A549 (cell line): ENCODE data around the gene FAM53B.

Experiments used
- CTCF ChIP-seq: fragments of >200 bp; sonication (Bioruptor Twin); formaldehyde crosslinking; IDR thresholded peaks from 3 replicates; pipeline ENCODE4 v1.5.1; 2016
- E2F6 ChIP-seq: IDR thresholded peaks from 2 replicates; pipeline ENCODE4 v1.6.1; 2012; ENCODE audit warnings: low read depth, borderline replicate concordance
- EP300 ChIP-seq, 2 experiments: fragments of >200 bp; sonication (Bioruptor Twin); formaldehyde crosslinking; IDR thresholded peaks; 2 replicates in 1 of 2; 3 replicates in 1 of 2; pipeline ENCODE4 v1.6.1; 2016 to 2017
- FOSL2 ChIP-seq, 2 experiments: fragments of 450-650 bp in 1 of 2; fragments of >200 bp in 1 of 2; sonication (Bioruptor Twin) in 1 of 2; formaldehyde crosslinking; IDR thresholded peaks; 2 replicates each; pipeline versions ENCODE4 v1.5.0 to v1.6.1; 2016 to 2020; ENCODE audit warnings: mild to moderate bottlenecking in 1 of 2, moderate library complexity in 1 of 2
- MAFK ChIP-seq: fragments of 450-650 bp; IDR thresholded peaks from 2 replicates; pipeline ENCODE4 v1.6.1; 2014; ENCODE audit not compliant: partially characterized antibody
- MAX ChIP-seq: IDR thresholded peaks from 2 replicates; pipeline ENCODE4 v1.6.1; 2012
- MYC ChIP-seq: IDR thresholded peaks from 2 replicates; pipeline ENCODE4 v1.6.1; 2012; ENCODE audit warnings: mild to moderate bottlenecking, inconsistent platforms, low read length, improper control_type of control experiment, borderline replicate concordance
- PBX3 ChIP-seq: IDR thresholded peaks from 2 replicates; pipeline ENCODE4 v1.6.1; 2012
- POLR2A ChIP-seq: IDR thresholded peaks from 2 replicates; pipeline ENCODE4 v1.6.1; 2012; ENCODE audit warnings: mild to moderate bottlenecking, low read length
- RCOR1 ChIP-seq: fragments of 150-350 bp; IDR thresholded peaks from 2 replicates; pipeline ENCODE4 v1.6.1; 2014; ENCODE audit warnings: antibody characterized with exemption, low read length, low read depth
- SMC3 ChIP-seq: fragments of >200 bp; sonication (Bioruptor Twin); formaldehyde crosslinking; IDR thresholded peaks from 3 replicates; pipeline ENCODE4 v1.6.1; 2018; ENCODE audit warnings: inconsistent platforms
- SREBF2 ChIP-seq: fragments of 450-650 bp; IDR thresholded peaks from 2 replicates; pipeline ENCODE4 v1.6.1; 2014; ENCODE audit warnings: mild to moderate bottlenecking, moderate library complexity
- USF2 ChIP-seq: fragments of 450-650 bp; IDR thresholded peaks from 2 replicates; pipeline ENCODE4 v1.6.1; 2014; ENCODE audit warnings: antibody characterized with exemption
- ZFP36 ChIP-seq: fragments of 450-650 bp; IDR thresholded peaks from 2 replicates; pipeline ENCODE4 v1.6.1; 2014; ENCODE audit warnings: borderline replicate concordance; ENCODE audit not compliant: partially characterized antibody

- no peak for TF ChIP-seq SMC3
- no peak for TF ChIP-seq MAFK
- no peak for TF ChIP-seq POLR2A
- TF ChIP-seq EP300 (IDR thresholded peaks at IDR 0.05), result no peak
- no peak for TF ChIP-seq RCOR1
- no peak for TF ChIP-seq USF2
- no peak for TF ChIP-seq CTCF
- TF ChIP-seq MAX, result no peak
- no peak for TF ChIP-seq ZFP36
- TF ChIP-seq E2F6, result no peak
- no peak for TF ChIP-seq FOSL2 (IDR thresholded peaks at IDR 0.05)
- TF ChIP-seq FOSL2 (CRISPR knock-in tag; IDR thresholded peaks at IDR 0.05), result no peak
- no peak for TF ChIP-seq PBX3
- no peak for TF ChIP-seq MYC
- TF ChIP-seq SREBF2, result no peak
These were observed 48.8 kb upstream of the FAM53B start for GRCh38 chr10:124792998-124793352.
